CD4-positive, CD25-positive, alpha-beta regulatory T cell (primary cell): ENCODE data around the gene PTAR1. TPM values are rescaled to one million over a fixed set of nuclear protein-coding genes. Genes with fewer than 3 reads are reported as not detected.
"Not testable (repeated sequence)": the region's sequence is repeated elsewhere in the genome, so short reads cannot be mapped to it uniquely, and the experiment has no call there.

Experiments used
- ATAC-seq, 2 donors: fragments of 150-1000 bp; cut with Tn5 transposase; one replicate each; pipeline ENCODE4 v1.10.0; 2021; ENCODE audit warnings: low read depth in 2 of 2, moderate number of reproducible peaks in 2 of 2, moderate library complexity in 1 of 2
- DNase-seq, 3 donors: peaks; one replicate each; pipeline versions ENCODE4 v3.0.0 to v3.0.0-alpha.2; 2012 to 2022; ENCODE audit warnings: mixed read lengths in 1 of 3
- H3K27ac ChIP-seq: one replicate; pipeline ENCODE4 v1.7.0; 2013; ENCODE audit warnings: mild to moderate bottlenecking, low read length; ENCODE audit not compliant: insufficient read depth, poor library complexity, severe bottlenecking
- H3K27me3 ChIP-seq: one replicate; pipeline ENCODE4 v1.7.0; 2013; ENCODE audit warnings: low read length; ENCODE audit not compliant: control insufficient read depth, insufficient read depth
- H3K36me3 ChIP-seq: one replicate; pipeline ENCODE4 v1.7.0; 2013; ENCODE audit warnings: mild to moderate bottlenecking, low read length, moderate library complexity; ENCODE audit not compliant: control insufficient read depth, insufficient read depth
- H3K4me1 ChIP-seq: 2 replicates; pipeline ENCODE4 v1.7.0; 2013; ENCODE audit warnings: mild to moderate bottlenecking, low read length; ENCODE audit not compliant: insufficient read depth, control insufficient read depth, poor library complexity, severe bottlenecking
- H3K4me3 ChIP-seq: one replicate; pipeline ENCODE4 v1.7.0; 2013; ENCODE audit warnings: low read depth, mild to moderate bottlenecking, low read length, moderate library complexity
- H3K9me3 ChIP-seq, 2 experiments: 1 replicate in 1 of 2; 2 replicates in 1 of 2; pipeline ENCODE4 v1.7.0; 2013; ENCODE audit warnings: low read length in 2 of 2, mild to moderate bottlenecking in 1 of 2, moderate library complexity in 1 of 2; ENCODE audit not compliant: control insufficient read depth in 2 of 2
- H3K27ac Mint-ChIP-seq, 3 donors: one replicate each; pipeline ENCODE4 v1.8.0; 2020 to 2022; ENCODE audit warnings: mild to moderate bottlenecking in 3 of 3, mixed read lengths in 3 of 3, moderate library complexity in 2 of 3
- H3K27me3 Mint-ChIP-seq: one replicate; pipeline ENCODE4 v1.8.0; 2022; ENCODE audit warnings: mild to moderate bottlenecking, mixed read lengths
- H3K36me3 Mint-ChIP-seq: one replicate; pipeline ENCODE4 v1.8.0; 2020; ENCODE audit warnings: mixed read lengths
- H3K4me1 Mint-ChIP-seq, 4 donors: one replicate each; pipeline ENCODE4 v1.8.0; 2020 to 2022; ENCODE audit warnings: mixed read lengths in 4 of 4, mild to moderate bottlenecking in 1 of 4
- H3K4me3 Mint-ChIP-seq, 4 donors: one replicate each; pipeline ENCODE4 v1.8.0; 2020 to 2022; ENCODE audit warnings: mild to moderate bottlenecking in 4 of 4, mixed read lengths in 4 of 4, moderate library complexity in 3 of 4
- H3K9me3 Mint-ChIP-seq, 7 donors: one replicate each; pipeline ENCODE4 v1.8.0; 2020 to 2022; ENCODE audit warnings: mixed read lengths in 7 of 7, mild to moderate bottlenecking in 3 of 7, moderate library complexity in 2 of 7
- polyA plus RNA-seq, 4 donors: library from polyadenylated mRNA; unstranded; fragments of 300-500 nt; fragmentation: Illumina TruSeq; gene quantifications; one replicate each; pipeline ENCODE4 v1.2.3, GENCODE V29; 2021
- total RNA-seq: library from RNA; stranded (reverse); gene quantifications from one replicate; pipeline ENCODE4 v1.2.3, GENCODE V29; 2022

PTAR1 gene
- total RNA-seq, result 85.3 TPM
- 10 to 100 TPM; 11.6 to 17.6 (median 14.9) TPM for polyA plus RNA-seq

- Mint-ChIP-seq H3K36me3 (peaks cover 6% of the 10 kb centered on the region), H3K27me3 (peaks cover 5% of the 10 kb centered on the region), H3K27ac (peak within 1 kb of the TSS; percentile 95 to 97 (median 95)), H3K4me3 (peak within 1 kb of the TSS; percentile 96 to 99 (median 99)), H3K9me3 (peaks cover 0 to 2% (median 0%) of the 10 kb centered on the region in 7 donors), H3K4me1 (peaks cover 22 to 43% (median 31%) of the 10 kb centered on the region in 4 donors)
- no peaks in the 10 kb centered on the region for H3K27me3 ChIP-seq
- peak within 1 kb of the TSS; percentile 97 for H3K4me3 ChIP-seq
- no peaks in the 10 kb centered on the region for H3K9me3 ChIP-seq
- H3K27ac ChIP-seq, result peak within 1 kb of the TSS; percentile 89
- DNase-seq (peak; percentile 84 to 94 (median 88)), ATAC-seq (peak; percentile 82 to 84)
- peaks cover 31% of the 10 kb centered on the region for H3K4me1 ChIP-seq
- H3K36me3 ChIP-seq, result no peaks in the 10 kb centered on the region
Measured at GRCh38 chr9:69759421-69760277, at the start of gene PTAR1. TSS of gene PTAR1 (minus strand) at chr9:69760011. CDS start at chr9:69759938, 73 bp downstream.

DNA sequence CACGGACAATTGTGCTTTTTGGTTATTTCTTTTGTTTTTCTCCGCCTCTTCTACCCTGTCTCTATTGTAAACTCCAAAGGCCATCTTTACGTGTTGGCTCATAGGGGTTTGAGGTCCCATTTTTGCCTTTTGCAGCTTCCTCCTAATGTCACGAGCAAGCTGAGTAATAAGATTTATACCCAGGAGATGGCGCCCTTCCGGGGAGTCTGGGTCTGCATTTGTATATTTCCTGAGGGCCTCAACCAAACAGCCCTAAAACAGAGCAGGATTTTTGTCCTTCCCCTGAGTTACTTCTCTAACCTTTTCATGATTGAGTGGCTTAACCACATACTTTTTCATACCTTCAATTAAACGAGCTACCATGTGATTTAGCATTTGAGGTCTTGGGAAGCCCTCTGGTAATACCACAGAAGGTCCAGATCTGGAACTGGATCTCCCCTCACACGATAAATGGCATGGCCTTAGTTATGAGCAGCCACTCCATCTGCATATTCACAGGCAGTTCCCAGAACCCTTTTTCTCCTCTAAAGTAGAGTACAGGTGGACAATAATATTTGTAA, 49.6 kb upstream of the PTAR1 start:
- H3K4me1 Mint-ChIP-seq, result peaks cover 0 to 12% (median 3%) of the 10 kb centered on the region in 4 donors
- H3K4me3 ChIP-seq, result no peak overlapping the region
- H3K27me3 Mint-ChIP-seq, result peaks cover 5% of the 10 kb centered on the region
- DNase-seq (peak in 2 of 3 donors; percentile 18 to 74), ATAC-seq (no peak)
- H3K36me3 Mint-ChIP-seq, result no peaks in the 10 kb centered on the region
- H3K9me3 Mint-ChIP-seq, result peaks cover 0 to 4% (median 0%) of the 10 kb centered on the region in 7 donors
- H3K27me3 ChIP-seq, result peaks cover 1% of the 10 kb centered on the region
- H3K4me3 Mint-ChIP-seq, result no peak overlapping the region
- H3K27ac Mint-ChIP-seq, result peak overlapping the region in 1 of 3 donors; percentile 76
- H3K36me3 ChIP-seq, result no peaks in the 10 kb centered on the region
- H3K27ac ChIP-seq, result no peak overlapping the region
- H3K4me1 ChIP-seq, result no peaks in the 10 kb centered on the region
- no peaks in the 10 kb centered on the region for H3K9me3 ChIP-seq

GRCh38 chr9:69806627-69807026, 46.8 kb upstream of the PTAR1 start:
- Histone ChIP-seq H3K27ac (no peak overlapping the region), H3K9me3 (no peaks in the 10 kb centered on the region), H3K4me3 (no peak overlapping the region), H3K27me3 (peaks cover 5% of the 10 kb centered on the region), H3K36me3 (no peaks in the 10 kb centered on the region), H3K4me1 (no peaks in the 10 kb centered on the region)
- Mint-ChIP-seq H3K4me3 (no peak overlapping the region), H3K4me1 (peaks cover 0 to 12% (median 3%) of the 10 kb centered on the region in 4 donors), H3K36me3 (no peaks in the 10 kb centered on the region), H3K27me3 (peaks cover 5% of the 10 kb centered on the region), H3K27ac (peak overlapping the region in 2 of 3 donors; percentile 24 to 46), H3K9me3 (peaks cover 0 to 3% (median 0%) of the 10 kb centered on the region in 7 donors)
- ATAC-seq, result no peak
- no peak for DNase-seq

DNA sequence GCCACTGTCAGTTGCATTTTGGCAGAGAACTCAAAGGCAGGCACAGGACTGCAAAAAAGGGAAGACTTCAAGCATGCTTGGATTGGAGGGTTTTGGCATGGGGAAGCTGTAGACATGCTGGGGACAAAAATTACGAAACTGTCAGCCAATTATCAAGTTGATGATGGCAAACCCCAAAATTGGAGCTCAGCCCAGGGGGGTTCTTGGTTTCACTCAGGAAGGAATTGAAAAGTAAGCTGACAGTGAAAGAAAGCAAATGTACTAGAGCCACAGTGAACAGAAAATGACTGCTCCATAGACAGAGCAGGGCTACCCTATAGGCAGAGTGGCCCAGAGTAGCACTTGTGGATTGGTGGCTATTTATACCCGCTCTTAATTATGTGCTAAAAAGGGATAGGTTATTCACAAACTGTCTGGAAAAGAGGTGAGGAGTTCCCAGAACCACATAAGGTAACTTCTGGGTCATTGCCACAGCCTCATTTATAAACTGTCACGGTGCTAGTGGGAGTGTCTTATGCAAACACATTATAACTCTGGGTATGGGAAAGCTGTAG, 46.2 kb upstream of the PTAR1 start:
- no peaks in the 10 kb centered on the region for H3K36me3 ChIP-seq
- peaks cover 4% of the 10 kb centered on the region for H3K27me3 ChIP-seq
- no peaks in the 10 kb centered on the region for H3K9me3 ChIP-seq
- no peak overlapping the region for H3K27ac ChIP-seq
- H3K27me3 Mint-ChIP-seq, result peaks cover 5% of the 10 kb centered on the region
- no peak for DNase-seq
- peaks cover 0 to 3% (median 0%) of the 10 kb centered on the region in 7 donors for H3K9me3 Mint-ChIP-seq
- H3K27ac Mint-ChIP-seq, result peak overlapping the region in 2 of 3 donors; percentile 24 to 46
- ATAC-seq, result no peak
- H3K4me3 Mint-ChIP-seq, result no peak overlapping the region
- no peaks in the 10 kb centered on the region for H3K4me1 ChIP-seq
- H3K4me1 Mint-ChIP-seq, result peaks cover 0 to 12% (median 3%) of the 10 kb centered on the region in 4 donors
- H3K4me3 ChIP-seq, result no peak overlapping the region
- H3K36me3 Mint-ChIP-seq, result no peaks in the 10 kb centered on the region

DNA sequence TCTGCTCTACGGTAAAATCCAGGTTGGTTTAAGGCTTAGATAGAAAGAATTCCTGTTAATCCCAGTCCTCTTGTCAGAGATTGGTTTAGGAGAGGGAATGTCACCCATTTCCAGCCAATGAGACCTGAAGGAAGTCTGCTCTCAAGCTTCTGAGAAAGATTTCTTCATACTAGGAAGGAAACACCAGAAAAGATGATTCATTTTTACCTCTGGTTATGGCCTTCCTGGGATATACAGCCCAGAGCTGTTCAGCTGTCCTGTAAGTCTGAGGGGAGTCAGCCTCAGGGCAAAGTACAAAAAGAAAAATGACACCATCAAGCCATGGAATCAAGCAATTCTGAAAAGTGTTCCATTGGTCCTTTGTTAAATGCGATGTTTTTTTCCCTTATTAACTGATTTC, 42.2 kb upstream of the PTAR1 start:
- no peaks in the 10 kb centered on the region for H3K4me1 ChIP-seq
- H3K27me3 Mint-ChIP-seq, result peaks cover 15% of the 10 kb centered on the region
- no peak overlapping the region for H3K4me3 ChIP-seq
- ATAC-seq (no peak), DNase-seq (no peak)
- H3K27me3 ChIP-seq, result peaks cover 4% of the 10 kb centered on the region
- H3K36me3 Mint-ChIP-seq, result no peaks in the 10 kb centered on the region
- H3K4me3 Mint-ChIP-seq, result no peak overlapping the region
- peaks cover 0 to 5% (median under 1%) of the 10 kb centered on the region in 4 donors for H3K4me1 Mint-ChIP-seq
- peaks cover 0 to 3% (median 0%) of the 10 kb centered on the region in 7 donors for H3K9me3 Mint-ChIP-seq
- H3K36me3 ChIP-seq, result no peaks in the 10 kb centered on the region
- H3K27ac ChIP-seq, result no peak overlapping the region
- no peaks in the 10 kb centered on the region for H3K9me3 ChIP-seq
- no peak overlapping the region for H3K27ac Mint-ChIP-seq

- H3K4me3 Mint-ChIP-seq, H3K4me1 ChIP-seq, H3K36me3 ChIP-seq, ATAC-seq, H3K27ac Mint-ChIP-seq, DNase-seq, H3K4me1 Mint-ChIP-seq, H3K27ac ChIP-seq, H3K9me3 Mint-ChIP-seq, H3K9me3 ChIP-seq, H3K4me3 ChIP-seq, H3K36me3 Mint-ChIP-seq, H3K27me3 ChIP-seq: not testable (repeated sequence)
- H3K27me3 Mint-ChIP-seq, result peaks cover 15% of the 10 kb centered on the region
Measured at GRCh38 chr9:69800027-69800426, 40.2 kb upstream of the PTAR1 start.

GRCh38 chr9:69799521-69799920, 39.7 kb upstream of the PTAR1 start:
- H3K36me3 ChIP-seq, H3K4me1 Mint-ChIP-seq, H3K4me3 Mint-ChIP-seq, H3K4me1 ChIP-seq, DNase-seq, H3K4me3 ChIP-seq, H3K9me3 ChIP-seq, H3K36me3 Mint-ChIP-seq, H3K27me3 ChIP-seq, H3K9me3 Mint-ChIP-seq, ATAC-seq, H3K27ac Mint-ChIP-seq, H3K27ac ChIP-seq: not testable (repeated sequence)
- H3K27me3 Mint-ChIP-seq, result peaks cover 21% of the 10 kb centered on the region
